ENCODE data around the gene BECN2.

BECN2 gene

GRCh38 chr1:241957692-241958494 lies at the start of gene BECN2:
BECN2 (plus strand) TSS chr1:241957767; CDS start chr1:241957767, 0 bp downstream.
- DNase-seq (ENCODE audit: low spot score): no peak

GRCh38 chr1:241916196-241916595 lies 41.4 kb upstream of the BECN2 start:
- DNase-seq (ENCODE audit: low spot score): no peak

- no peak for DNase-seq (ENCODE audit: low spot score)
Observed at GRCh38 chr1:241917487-241917886, 40.1 kb upstream of the BECN2 start.

GRCh38 chr1:241918879-241919278 lies 38.7 kb upstream of the BECN2 start:
- DNase-seq (ENCODE audit: low spot score): peak; percentile 88

GRCh38 chr1:241924080-241924808 lies 33.3 kb upstream of the BECN2 start:
- no peak for DNase-seq (ENCODE audit: low spot score)

GRCh38 chr1:241926141-241926540 lies 31.4 kb upstream of the BECN2 start:
- no peak for DNase-seq (ENCODE audit: low spot score)

GRCh38 chr1:241927321-241927720 lies 30.2 kb upstream of the BECN2 start:
- DNase-seq (ENCODE audit: low spot score): no peak

GRCh38 chr1:241932845-241933244 lies 24.7 kb upstream of the BECN2 start:
- no peak for DNase-seq (ENCODE audit: low spot score)

- DNase-seq (ENCODE audit: low spot score): peak; percentile 79
Observed at GRCh38 chr1:241934201-241934848, 23.2 kb upstream of the BECN2 start.

- DNase-seq (ENCODE audit: low spot score): no peak
Observed at GRCh38 chr1:241934866-241935265, 22.7 kb upstream of the BECN2 start.

- no peak for DNase-seq (ENCODE audit: low spot score)
Observed at GRCh38 chr1:241939798-241940197, 17.8 kb upstream of the BECN2 start.

GRCh38 chr1:241942738-241943137 lies 14.8 kb upstream of the BECN2 start:
- DNase-seq (ENCODE audit: low spot score): no peak

- DNase-seq (ENCODE audit: low spot score): no peak
Observed at GRCh38 chr1:241944300-241944699, 13.3 kb upstream of the BECN2 start.

GRCh38 chr1:241947354-241947753 lies 10.2 kb upstream of the BECN2 start:
- no peak for DNase-seq (ENCODE audit: low spot score)

GRCh38 chr1:241950390-241950789 lies 7.2 kb upstream of the BECN2 start:
- DNase-seq (ENCODE audit: low spot score): peak; percentile 84

GRCh38 chr1:241962153-241962552 lies 4.6 kb downstream of the BECN2 start:
- no peak for DNase-seq (ENCODE audit: low spot score)

GRCh38 chr1:241963722-241964121 lies 6.2 kb downstream of the BECN2 start:
- DNase-seq (ENCODE audit: low spot score): no peak

GRCh38 chr1:241964550-241965282 lies 7.1 kb downstream of the BECN2 start:
- DNase-seq (ENCODE audit: low spot score): no peak

GRCh38 chr1:241968611-241969010 lies 11.0 kb downstream of the BECN2 start:
- DNase-seq (ENCODE audit: low spot score): no peak

GRCh38 chr1:241972703-241973369 lies 15.3 kb downstream of the BECN2 start:
- DNase-seq (ENCODE audit: low spot score): peak; percentile 33

- no peak for DNase-seq (ENCODE audit: low spot score)
Observed at GRCh38 chr1:241976229-241976628, 18.7 kb downstream of the BECN2 start.

- DNase-seq (ENCODE audit: low spot score): no peak
Observed at GRCh38 chr1:241979071-241979470, 21.5 kb downstream of the BECN2 start.

Data from AG08395 (cell line).